Upper lobe of left lung (tissue), 4 donors: ENCODE measurements around the gene NPEPPS.

ENCODE experiments used
- CTCF ChIP-seq, 6 experiments: fragments of 450-650 bp in 4 of 6; fragments of 200-600 bp in 2 of 6; sonication (generic) in 2 of 6; IDR thresholded peaks; one replicate each; pipeline ENCODE4 v1.5.1; 2016 to 2019; ENCODE audit warnings: antibody characterized with exemption in 6 of 6
- EP300 ChIP-seq, 4 donors: sonication (generic); formaldehyde crosslinking; IDR thresholded peaks; one replicate each; pipeline ENCODE4 v1.5.1; 2017; ENCODE audit warnings: antibody characterized with exemption in 4 of 4, control low read depth in 2 of 4
- POLR2A ChIP-seq, 4 donors: fragments of 450-650 bp; IDR thresholded peaks; one replicate each; pipeline ENCODE4 v1.5.1; 2016 to 2017; ENCODE audit warnings: antibody characterized with exemption in 4 of 4, mild to moderate bottlenecking in 2 of 4
- POLR2AphosphoS5 ChIP-seq, 2 donors: sonication (generic); formaldehyde crosslinking; IDR thresholded peaks; one replicate each; pipeline ENCODE4 v1.5.1; 2017; ENCODE audit warnings: antibody characterized with exemption in 2 of 2

GRCh38 chr17:47605011-47605410 lies 74.1 kb downstream of the NPEPPS start:
- TF ChIP-seq CTCF (IDR thresholded peaks at IDR 0.05) (no peak), POLR2A (IDR thresholded peaks at IDR 0.05) (no peak), POLR2AphosphoS5 (IDR thresholded peaks at IDR 0.05) (no peak), EP300 (IDR thresholded peaks at IDR 0.05) (no peak)
